ENCODE data around the gene IL15. TPM values are rescaled to one million over a fixed set of nuclear protein-coding genes. Genes with fewer than 3 reads are reported as not detected.
A peak's percentile ranks its signal among the peaks of the same experiment; 100 is the strongest.
"Not testable (repeated sequence)": the region's sequence is repeated elsewhere in the genome, so short reads cannot be mapped to it uniquely, and the experiment has no call there.

The IL15 gene
- total RNA-seq, 1 donor from 2014 or later, result 11.5 TPM

DNA sequence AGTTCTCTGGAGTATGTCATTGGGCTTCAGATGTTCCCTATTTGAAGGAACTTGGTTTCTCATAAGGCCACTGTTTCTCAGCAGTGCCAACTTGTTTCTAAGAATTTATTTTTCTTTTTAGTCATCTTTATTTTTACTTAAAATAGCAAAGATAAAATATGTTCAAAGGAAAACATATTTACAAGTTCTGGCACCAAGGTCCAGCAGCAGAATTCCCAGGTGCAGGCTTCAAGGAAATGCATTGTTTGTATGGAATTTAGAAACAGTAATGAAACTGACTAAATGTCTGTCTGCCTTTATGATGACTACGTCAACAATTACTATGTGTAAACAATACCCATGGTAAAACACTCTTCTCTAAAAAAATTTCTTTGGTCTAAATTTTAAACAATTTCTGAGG lies 109.6 kb downstream of the IL15 start:
- no peak for DNase-seq (ENCODE audit: low spot score)
- intact Hi-C loops (cut with DNase I), result no loop called here

DNA sequence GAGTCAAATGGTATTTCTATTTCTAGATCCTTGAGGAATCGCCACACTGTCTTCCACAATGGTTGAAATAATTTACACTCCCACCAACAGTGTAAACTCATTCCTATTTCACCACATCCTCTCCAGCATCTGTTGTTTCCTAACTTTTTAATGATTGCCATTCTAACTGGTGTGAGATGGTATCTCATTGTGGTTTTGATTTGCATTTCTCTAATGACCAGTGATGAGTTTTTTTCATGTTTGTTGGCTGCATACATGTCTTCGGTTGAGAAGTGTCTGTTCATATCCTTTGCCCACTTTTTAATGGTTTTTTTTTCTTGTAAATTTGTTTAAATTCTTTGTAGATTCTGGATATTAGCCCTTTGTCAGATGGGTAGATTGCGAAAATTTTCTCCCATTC lies 115.4 kb downstream of the IL15 start:
- ATAC-seq; DNase-seq (ENCODE audit: low spot score); intact Hi-C loops (cut with DNase I): not testable (repeated sequence)

More for the DNA sequence above, 109.6 kb downstream of the IL15 start:
- ATAC-seq, result no peak

DNA sequence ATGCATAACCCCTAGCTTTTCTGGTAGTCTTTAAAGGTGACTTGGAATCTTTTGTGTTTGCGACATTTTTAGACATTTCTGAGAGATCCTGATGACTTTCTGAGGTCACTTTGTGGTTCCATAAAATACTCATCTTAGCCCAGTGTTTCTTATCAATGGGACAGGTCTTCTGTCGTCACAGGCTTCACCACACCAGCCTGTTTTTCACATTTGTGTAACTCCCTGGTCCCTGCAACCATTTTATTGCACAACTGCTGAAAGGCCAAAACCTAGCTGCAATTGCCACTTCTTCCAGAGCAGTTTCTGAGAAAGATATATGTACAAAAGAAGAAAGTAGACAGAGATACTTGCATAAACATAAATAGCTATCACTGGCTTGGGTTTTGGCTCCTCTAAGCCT lies 120.9 kb downstream of the IL15 start:
- no peak for DNase-seq (ENCODE audit: low spot score)
- ATAC-seq, result peak; percentile 42
- intact Hi-C loops (cut with DNase I), result no loop called here

DNA sequence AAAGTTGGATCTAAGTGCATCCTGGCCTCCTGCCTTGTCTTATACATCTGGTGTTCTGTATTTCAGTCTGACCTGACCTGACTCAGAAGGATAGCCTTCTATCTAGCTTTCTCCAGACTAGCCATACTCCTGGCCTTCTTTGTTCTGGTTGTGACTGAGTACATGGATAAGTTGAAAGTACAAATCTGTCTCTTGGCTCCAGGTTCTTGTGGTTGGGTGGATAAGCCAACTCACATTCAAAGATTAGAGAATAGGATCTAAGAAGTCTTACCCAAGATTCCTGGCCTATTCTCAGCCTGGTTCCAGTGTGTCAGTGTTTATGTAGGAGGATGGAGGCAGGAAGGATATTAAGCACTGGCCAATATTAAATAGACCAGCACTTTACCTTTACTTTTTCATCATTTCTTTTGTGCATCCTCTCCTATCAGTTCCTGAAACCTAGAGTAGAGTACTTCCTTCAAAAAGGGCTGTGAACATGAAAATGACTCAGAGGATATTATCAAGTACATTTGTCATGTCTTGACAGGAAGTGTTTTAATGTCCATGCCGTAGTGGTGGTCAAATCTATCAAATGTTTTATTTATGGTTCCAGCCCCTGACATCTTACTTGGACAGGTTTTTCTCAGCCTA lies 123.5 kb downstream of the IL15 start:
- ATAC-seq (no peak), DNase-seq (ENCODE audit: low spot score) (no peak)
- intact Hi-C loops (cut with DNase I), result no loop called here

DNA sequence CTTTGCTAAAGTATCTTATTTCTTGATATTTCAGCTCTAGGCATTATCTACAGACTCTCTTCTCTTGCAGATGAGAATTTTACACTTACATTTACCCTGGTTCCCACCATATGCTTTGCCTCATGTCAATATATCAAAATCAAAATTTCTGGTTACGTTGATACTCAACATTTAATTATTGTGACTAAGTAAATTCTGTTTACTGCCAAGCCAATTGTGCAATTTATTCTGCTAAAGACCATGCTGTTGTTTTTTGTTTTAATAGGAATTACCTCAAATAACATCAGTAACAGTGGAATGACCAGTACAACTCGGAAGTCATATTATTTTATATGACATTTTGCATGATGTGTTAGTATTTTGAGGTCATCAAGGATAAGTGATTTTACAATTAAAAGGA lies 125.5 kb downstream of the IL15 start:
- DNase-seq (ENCODE audit: low spot score), result no peak
- intact Hi-C loops (cut with DNase I), result no loop called here
- no peak for ATAC-seq

DNA sequence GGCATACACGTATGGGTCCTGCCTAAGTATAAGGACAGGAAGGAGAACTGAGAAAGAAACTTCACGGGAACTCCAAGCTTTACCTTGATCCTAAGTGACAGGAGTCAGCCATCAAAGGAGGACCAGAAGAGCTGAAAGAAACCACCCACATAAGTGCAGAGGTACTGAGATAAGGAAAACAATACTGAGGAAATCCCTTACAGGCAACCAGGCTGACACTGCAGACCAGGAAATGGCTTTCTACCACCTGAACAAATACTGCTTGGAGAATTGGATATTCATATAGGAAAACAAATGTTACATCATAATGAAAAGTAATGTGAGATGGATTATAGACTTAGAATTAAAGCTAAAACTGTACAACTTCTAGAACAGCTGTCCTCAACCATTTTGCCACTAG lies 127.0 kb downstream of the IL15 start:
- no peak for DNase-seq (ENCODE audit: low spot score)
- intact Hi-C loops (cut with DNase I), result no loop called here
- ATAC-seq, result no peak

DNA sequence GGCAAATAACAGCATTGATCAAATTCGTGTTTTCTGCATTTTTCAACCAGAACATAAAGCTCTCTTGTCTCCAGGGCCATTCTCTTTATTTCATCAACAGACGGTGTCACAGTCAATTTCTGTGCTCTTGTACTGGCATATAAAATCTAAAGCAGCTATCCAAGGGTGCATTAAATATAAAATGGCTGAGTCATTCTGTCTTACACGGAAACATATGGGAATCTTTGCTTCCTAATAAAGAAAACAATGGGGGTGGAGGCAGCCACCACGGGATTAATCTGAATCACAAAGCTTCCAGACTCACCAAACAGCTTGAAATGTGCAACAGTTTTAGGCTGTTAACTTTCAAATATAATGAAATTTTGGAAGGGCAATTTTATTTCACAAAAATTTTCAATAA lies 132.6 kb downstream of the IL15 start:
- ATAC-seq (no peak), DNase-seq (ENCODE audit: low spot score) (no peak)
- intact Hi-C loops (cut with DNase I), result no loop called here

DNA sequence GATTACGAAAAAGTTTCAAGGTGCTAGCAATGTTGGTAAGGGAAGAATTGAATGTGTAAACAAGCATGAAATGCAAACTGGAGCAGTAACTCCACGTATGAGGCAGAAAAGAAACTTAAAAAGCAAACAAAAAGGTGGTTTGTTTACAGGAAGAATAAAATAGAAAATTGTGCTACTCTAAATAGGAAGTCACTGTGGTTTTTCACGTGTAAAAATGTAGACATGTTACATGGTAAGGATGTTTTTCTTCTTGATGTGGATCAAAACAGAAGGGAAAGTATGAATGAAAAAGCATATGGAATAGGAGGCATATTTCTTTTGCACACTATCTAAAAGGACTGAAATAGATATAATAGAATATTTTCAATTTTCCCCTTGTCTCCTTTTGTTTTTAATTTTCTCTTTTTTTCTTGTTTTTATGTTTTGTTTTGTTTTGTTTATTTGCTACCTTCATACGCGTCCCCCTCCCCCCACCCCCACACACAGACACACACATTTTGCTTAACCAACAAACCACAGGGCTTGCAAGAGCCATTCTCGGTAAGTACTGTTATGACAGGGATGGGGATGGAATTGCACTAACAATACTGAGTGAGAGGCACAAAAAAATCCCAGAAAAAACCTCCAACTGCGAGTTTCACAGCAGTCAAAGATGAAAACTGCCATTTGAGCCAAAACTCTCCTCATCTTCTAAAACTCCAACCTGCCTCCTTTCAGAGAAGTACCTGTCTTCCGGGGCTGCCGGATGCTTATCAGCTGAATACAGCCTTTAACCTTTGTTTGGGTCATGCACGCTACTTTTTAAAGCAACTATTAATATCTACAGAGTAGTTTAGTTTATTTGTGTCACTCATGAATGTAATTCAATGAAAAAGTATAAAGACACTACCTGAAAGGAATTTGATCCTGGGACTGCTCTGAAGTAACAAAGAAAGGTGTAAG lies 135.8 kb downstream of the IL15 start:
- DNase-seq (ENCODE audit: low spot score) (no peak), ATAC-seq (no peak)
- intact Hi-C loops (cut with DNase I), result no loop called here

DNA sequence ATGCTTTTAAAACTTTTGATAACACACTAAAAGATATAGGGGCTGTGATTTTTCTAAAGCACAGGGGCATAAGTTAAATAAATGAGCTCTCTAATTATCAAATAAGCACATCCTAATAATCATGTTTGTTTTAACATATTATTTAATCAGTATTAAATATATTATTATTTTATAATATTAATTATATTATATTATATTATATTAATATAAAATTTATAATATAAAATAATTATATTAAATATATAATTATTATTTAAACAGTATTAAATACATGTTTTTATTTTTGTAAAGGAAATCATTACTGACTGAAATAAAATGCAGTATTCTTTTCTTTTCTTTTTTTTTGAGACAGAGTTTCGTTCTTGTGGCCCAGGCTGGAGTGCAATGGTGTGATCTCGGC lies 136.5 kb downstream of the IL15 start:
- no peak for DNase-seq (ENCODE audit: low spot score)
- no peak for ATAC-seq
- intact Hi-C loops (cut with DNase I), result no loop called here

DNA sequence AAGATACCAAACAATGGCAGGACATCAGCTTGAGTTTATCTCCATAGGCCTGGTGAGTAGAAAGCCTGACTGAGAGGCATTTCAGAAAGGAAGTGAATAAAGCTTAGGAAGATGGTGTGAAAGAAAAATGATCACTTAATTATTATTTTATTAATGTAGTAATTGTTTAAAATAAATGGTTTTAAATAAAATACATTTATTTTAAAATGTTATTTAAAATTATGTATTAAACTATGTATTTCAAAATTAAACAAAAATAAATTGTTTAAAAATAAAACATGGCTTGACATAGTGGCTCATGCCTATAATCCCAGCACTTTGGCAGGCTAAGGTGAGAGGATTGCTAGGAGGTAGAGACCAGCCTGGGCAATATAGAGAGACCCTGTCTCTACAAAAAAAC lies 145.8 kb downstream of the IL15 start:
- ATAC-seq (no peak), DNase-seq (ENCODE audit: low spot score) (no peak)
- intact Hi-C loops (cut with DNase I), result no loop called here

Data from sciatic nerve (tissue), 2 donors.